Measurements from ENCODE around the gene CYB561D2.

The CYB561D2 gene

DNA sequence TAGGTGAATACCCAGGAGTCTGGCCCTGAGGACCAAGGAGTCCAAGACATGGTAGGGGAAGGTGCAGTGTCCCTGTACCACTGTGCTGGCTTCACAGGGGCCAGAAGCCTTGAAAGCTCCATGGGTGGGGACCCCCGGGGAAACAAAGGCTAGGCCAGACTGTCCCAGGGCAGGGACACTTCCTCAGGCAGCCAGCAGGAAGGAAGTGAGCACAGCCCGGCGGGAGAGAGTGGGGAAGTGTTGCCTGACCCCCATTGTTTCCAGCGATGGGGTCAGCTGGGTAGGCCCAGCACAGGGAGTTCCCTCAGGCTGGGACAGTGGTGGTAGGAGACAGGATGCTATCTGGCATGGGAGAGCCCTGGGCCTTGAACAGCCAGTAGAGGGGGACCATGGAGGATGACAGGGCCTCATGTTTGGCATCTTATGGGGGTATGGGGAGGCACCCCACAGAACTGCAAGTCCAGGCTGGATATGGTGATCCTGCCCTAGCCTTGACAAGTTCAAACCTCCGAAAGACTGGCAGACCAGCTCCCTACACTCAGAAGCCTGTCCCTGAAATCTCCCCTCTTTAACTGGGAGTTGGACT is 27.0 kb upstream of the CYB561D2 start:
- no peak for DNase-seq (ENCODE audit: low read depth)

GRCh38 chr3:50324351-50325112 is 26.1 kb upstream of the CYB561D2 start:
- no peak for DNase-seq (ENCODE audit: low read depth)

DNA sequence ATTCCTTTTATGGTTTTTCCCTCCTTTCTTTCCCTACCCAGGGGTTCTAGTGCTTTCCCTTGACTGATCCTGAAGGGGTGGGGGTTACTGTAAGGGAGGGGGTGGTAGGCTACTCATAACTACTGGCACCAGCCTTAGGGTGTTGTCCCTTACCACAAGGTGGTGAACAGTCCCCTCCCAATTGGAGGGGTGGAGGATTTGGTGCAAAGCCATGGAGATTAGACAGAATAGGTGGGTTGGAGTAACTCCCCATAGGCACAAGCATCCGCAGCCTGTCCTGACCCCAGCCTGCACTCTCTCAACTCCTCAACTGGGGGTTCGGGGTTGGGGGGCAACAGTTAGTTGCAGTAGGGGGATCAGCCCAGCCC is 25.6 kb upstream of the CYB561D2 start:
- no peak for DNase-seq (ENCODE audit: low read depth)

GRCh38 chr3:50325497-50326181 is 25.0 kb upstream of the CYB561D2 start:
- DNase-seq (ENCODE audit: low read depth): no peak

- no peak for DNase-seq (ENCODE audit: low read depth)
These were observed 24.5 kb upstream of the CYB561D2 start for GRCh38 chr3:50326182-50326541.

DNA sequence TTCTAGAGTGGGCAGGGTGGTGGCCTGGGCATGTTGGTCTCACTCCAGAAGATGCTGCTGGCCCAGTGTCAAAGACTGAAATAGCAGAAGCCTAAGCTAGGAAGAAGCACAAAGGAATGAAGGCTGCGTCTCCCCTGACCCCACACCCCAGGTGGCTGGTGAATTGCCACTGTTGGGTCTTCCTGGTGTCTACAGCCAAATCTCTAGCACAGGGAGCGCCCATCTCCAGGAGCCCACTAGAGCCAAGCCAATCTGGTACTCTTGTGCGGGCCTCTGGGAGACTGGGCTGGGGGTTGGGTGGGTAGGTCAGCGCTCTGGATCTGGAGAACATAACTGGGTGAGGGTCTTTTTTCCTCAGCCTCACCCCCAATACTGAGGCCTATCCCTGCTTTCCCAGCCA is 23.5 kb upstream of the CYB561D2 start:
- no peak for DNase-seq (ENCODE audit: low read depth)

DNA sequence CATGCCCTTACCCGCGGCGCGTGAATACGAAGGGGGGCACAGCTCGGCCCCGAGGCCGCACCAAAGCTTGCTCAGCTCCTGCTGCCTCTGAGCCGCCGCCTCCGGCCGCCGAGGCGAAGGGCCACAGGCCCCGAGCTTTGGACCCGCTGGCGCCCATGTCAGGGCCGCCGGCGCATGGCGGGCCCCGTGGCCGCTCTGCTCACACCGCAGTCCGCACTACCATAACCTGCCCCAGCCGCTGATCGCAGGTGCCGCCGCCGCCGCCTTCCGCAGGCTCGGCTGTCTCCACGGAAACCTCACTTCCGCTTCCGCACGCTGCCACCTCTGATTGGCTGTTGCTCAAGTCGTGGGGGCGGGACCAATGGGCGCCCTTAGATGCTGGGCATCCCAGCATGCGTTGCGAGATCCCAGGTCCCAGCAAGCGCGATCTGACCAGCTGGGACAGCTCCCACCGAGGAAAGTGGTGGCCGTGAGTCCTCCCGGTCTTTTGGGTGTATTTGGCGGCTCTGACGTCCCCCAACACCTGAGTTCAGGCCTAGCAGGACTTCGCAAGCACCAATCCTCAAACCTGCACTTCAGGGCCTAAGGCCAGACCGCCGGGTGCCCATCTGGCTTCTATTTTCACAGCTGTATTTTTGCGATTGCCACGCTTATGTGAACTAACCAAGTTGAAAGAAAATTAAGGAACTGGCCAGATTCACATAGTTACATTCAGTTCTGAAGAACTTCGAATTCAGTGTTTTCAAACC is 22.5 kb upstream of the CYB561D2 start, which contains the start of gene TUSC2:
Gene TUSC2, minus strand, starts transcription at position 281 of the 749 bp plus-strand sequence. Its CDS starts 124 bp downstream, at position 157.
- DNase-seq (ENCODE audit: low read depth): peak; percentile 92

- DNase-seq (ENCODE audit: low read depth): no peak
These were observed 20.3 kb upstream of the CYB561D2 start for GRCh38 chr3:50330330-50330729.

DNA sequence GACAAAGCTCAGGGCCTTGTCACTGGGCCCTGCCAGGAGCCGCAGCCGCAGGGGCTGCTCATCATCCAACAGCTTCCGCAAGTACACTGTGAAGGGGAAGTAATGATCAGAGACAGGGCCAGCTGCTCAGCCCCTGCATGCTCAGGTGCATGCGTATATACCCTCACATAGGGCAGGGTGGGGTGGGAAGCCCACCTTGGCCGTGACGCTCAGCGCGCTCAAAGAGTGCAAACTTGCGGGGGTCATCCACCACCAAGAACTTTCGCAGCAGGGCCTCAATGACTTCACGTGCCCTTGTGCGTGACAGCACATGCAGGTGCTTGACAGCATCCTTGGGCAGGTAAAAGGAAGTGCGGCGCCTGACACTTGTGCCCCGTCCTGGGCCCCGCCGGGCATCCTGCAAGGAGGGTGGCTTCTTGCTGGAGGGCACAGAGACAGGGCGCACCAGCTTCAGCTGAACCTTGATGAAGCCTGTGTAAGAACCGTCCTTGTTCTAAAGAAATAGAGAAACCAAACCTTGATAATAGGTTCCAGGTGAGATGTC is 19.2 kb upstream of the CYB561D2 start:
- DNase-seq (ENCODE audit: low read depth): no peak

GRCh38 chr3:50333744-50334328 is 16.8 kb upstream of the CYB561D2 start:
- no peak for DNase-seq (ENCODE audit: low read depth)

GRCh38 chr3:50334339-50335075 is 16.2 kb upstream of the CYB561D2 start:
- no peak for DNase-seq (ENCODE audit: low read depth)

GRCh38 chr3:50336452-50337174 is 14.0 kb upstream of the CYB561D2 start:
- no peak for DNase-seq (ENCODE audit: low read depth)

GRCh38 chr3:50337175-50337861 is 13.3 kb upstream of the CYB561D2 start:
- peak; percentile 94 for DNase-seq (ENCODE audit: low read depth)

DNA sequence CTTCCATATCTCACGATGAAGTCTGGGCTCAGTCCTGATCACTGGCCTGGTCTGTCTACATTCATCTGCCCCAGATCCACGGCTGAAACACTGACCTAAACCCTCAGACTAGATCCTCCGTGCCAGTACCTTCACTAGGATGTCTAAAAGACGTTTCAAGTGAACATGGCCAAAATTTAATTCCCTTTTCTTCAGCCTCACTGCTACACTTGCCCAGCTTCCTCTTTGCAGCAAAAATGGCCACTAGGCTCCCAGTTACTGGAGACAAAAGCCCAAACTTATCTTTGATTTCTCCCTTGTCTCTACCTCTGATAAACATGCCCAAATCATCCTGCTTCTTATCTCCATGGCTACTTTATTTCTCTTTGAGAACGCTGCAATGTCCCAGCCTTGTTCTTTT is 11.7 kb upstream of the CYB561D2 start:
- DNase-seq (ENCODE audit: low read depth): no peak

DNA sequence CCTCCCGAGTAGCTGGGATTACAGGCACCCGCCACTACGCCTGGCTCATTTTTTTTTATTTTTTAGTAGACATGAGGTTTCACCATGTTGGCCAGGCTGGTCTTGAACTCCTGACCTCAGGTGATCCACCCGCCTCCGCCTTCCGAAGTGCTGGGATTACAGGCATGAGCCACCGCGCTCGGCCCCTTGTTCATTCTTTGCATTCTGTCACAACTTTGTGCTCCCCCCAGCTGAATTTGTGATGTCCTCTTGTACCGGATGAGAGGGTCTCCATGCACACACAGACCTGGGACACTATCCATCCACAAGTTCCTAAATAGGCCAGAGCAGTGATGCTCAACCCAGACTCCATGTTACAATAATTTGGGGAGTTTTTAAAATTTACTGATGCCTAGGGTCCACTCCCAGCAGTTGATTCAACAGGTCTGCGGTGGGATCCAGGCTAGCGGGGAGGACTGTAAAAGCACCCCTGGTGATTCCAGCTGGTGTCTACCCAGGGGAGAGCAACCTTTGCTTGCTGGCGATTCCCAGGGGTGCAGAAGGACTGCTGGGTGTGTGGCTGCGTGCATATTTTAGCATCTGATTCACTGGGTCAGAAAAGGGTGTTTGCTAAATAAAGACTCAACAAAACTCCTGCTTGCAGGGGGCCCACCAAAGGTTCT is 11.0 kb upstream of the CYB561D2 start:
- no peak for DNase-seq (ENCODE audit: low read depth)

DNA sequence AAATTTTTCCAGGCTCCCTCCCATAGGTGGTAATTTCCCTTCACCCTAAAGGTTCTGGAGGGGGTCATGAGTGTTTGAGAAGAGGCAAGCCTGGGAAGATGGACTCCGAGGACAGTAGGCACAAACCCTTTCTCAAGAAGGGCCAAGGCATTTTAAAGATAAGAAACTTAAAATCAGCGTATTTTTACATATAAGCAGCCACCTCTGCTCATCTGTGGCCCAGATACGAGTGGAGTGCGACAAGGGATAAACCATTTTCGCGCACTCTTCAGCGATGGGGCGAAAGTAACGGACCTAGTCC is 10.6 kb upstream of the CYB561D2 start:
- no peak for DNase-seq (ENCODE audit: low read depth)

GRCh38 chr3:50340448-50341329 is 10.0 kb upstream of the CYB561D2 start, which contains the start of gene RASSF1:
Gene RASSF1, minus strand, starts transcription at chr3:50340836. Its CDS starts 31 bp downstream, at chr3:50340805.
- DNase-seq (ENCODE audit: low read depth): peak; percentile 38

DNA sequence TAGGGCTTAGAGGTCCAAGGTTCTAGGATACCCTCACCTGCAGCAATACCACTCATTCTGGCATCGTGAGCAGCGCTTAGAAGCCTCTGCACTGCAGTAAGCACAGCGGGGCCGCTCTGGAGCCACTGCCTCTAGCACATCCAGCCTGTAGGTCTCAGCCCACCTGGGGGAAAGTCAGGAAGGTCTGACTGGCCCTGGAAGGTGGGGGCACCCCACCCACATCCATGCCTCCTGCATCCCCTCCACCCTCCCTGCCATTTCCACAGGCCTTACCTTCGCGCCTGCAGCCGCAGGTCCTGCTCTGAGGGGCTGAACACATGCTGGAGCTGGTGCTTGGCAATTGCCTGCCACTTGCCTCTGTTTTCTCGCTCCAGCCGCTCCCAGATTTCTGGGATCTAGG is 9.1 kb upstream of the CYB561D2 start:
- DNase-seq (ENCODE audit: low read depth): no peak
